KMS-11 (cell line): ENCODE measurements around the gene CASP10.

Experiments
- H2AFZ ChIP-seq: fragments of 200-600 bp; sonication (generic); 2 replicates; pipeline ENCODE4 v1.6.1; 2016; ENCODE audit warnings: antibody characterized with exemption, mixed run types, low read depth
- H3K27ac ChIP-seq: fragments of 200-600 bp; sonication (generic); 2 replicates; pipeline ENCODE4 v1.6.1; 2016; ENCODE audit warnings: mild to moderate bottlenecking, mixed run types
- H3K27me3 ChIP-seq: fragments of 200-600 bp; sonication (generic); 2 replicates; pipeline ENCODE4 v1.6.1; 2017; ENCODE audit warnings: mild to moderate bottlenecking, low read depth, mixed run types, moderate library complexity; ENCODE audit not compliant: insufficient read depth
- H3K36me3 ChIP-seq: fragments of 200-600 bp; sonication (generic); 2 replicates; pipeline ENCODE4 v1.6.1; 2017; ENCODE audit warnings: mild to moderate bottlenecking, mixed run types; ENCODE audit not compliant: insufficient read depth
- H3K4me1 ChIP-seq: fragments of 200-600 bp; sonication (generic); 2 replicates; pipeline ENCODE4 v1.6.1; 2016; ENCODE audit warnings: mild to moderate bottlenecking, low read depth, mixed run types; ENCODE audit not compliant: poor library complexity, severe bottlenecking
- H3K4me2 ChIP-seq: fragments of 200-600 bp; sonication (generic); 2 replicates; pipeline ENCODE4 v1.7.0; 2016; ENCODE audit warnings: mild to moderate bottlenecking, mixed run types
- H3K4me3 ChIP-seq: fragments of 200-600 bp; sonication (generic); IDR thresholded peaks from 2 replicates; pipeline ENCODE4 v1.6.1; 2017; ENCODE audit warnings: low read depth, low read length, mixed read lengths; ENCODE audit not compliant: insufficient read depth
- H3K79me2 ChIP-seq: fragments of 200-600 bp; sonication (generic); 2 replicates; pipeline ENCODE4 v1.6.1; 2016; ENCODE audit warnings: low read depth, mixed run types; ENCODE audit not compliant: insufficient read depth
- H3K9ac ChIP-seq: fragments of 200-600 bp; sonication (generic); 2 replicates; pipeline ENCODE4 v1.6.1; 2016; ENCODE audit warnings: mild to moderate bottlenecking, mixed run types
- H4K20me1 ChIP-seq: fragments of 200-600 bp; sonication (generic); 2 replicates; pipeline ENCODE4 v1.6.1; 2016; ENCODE audit warnings: mild to moderate bottlenecking, mixed run types; ENCODE audit not compliant: insufficient read depth
- TF ChIP-seq, protein P1 (sequence below): fragments of 200-600 bp; sonication (generic); conservative IDR thresholded peaks from 2 replicates; pipeline ENCODE4 v1.6.1; 2017; ENCODE audit warnings: low read depth, mild to moderate bottlenecking, antibody characterized with exemption, low read length, moderate library complexity, mixed read lengths

The CASP10 gene

DNA sequence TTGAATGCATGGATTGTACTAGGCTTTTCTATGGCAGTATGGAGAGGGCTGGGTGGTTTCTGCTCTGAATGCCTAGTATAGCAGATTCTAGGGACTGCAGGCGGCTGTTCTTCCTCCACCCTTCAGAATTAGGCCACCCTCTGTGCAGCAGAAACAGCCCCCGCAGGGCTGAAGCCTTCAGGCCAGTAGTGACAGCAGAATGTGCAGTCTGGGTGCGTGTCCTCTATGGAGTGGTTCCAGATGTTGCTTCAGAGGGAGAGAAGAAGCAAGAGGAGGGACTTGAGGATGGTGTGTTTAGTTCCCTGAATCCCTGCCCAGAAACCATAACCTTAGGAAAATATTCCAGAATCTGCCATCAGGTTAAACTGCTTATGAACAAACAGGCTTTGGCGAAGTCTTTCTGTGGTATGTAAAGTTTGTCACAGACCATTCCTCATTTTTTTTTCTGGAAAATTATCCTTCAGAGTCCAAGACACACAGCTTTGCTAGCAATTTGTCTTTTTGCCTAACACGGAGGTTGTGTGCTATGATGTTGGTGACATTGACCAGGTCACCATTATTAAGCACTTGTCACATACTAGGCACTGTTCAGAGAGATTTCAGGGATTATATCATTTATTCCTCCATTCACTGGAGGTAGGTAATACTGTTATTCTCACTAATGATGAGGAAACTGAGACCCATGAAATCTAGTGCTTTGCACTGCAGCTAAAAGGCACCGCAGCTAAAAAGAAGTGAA lies 21.1 kb downstream of the CASP10 start:
- Histone ChIP-seq H3K9ac (no peak overlapping the region), H3K27me3 (no peaks in the 10 kb centered on the region), H3K4me3 (no peak overlapping the region), H4K20me1 (no peaks in the 10 kb centered on the region), H3K4me2 (no peak overlapping the region), H3K27ac (no peak overlapping the region), H3K79me2 (no peaks in the 10 kb centered on the region), H2AFZ (no peak overlapping the region), H3K4me1 (no peaks in the 10 kb centered on the region), H3K36me3 (no peaks in the 10 kb centered on the region; the same call in 1 of the 2 replicates)
- TF ChIP-seq, protein P1, sequence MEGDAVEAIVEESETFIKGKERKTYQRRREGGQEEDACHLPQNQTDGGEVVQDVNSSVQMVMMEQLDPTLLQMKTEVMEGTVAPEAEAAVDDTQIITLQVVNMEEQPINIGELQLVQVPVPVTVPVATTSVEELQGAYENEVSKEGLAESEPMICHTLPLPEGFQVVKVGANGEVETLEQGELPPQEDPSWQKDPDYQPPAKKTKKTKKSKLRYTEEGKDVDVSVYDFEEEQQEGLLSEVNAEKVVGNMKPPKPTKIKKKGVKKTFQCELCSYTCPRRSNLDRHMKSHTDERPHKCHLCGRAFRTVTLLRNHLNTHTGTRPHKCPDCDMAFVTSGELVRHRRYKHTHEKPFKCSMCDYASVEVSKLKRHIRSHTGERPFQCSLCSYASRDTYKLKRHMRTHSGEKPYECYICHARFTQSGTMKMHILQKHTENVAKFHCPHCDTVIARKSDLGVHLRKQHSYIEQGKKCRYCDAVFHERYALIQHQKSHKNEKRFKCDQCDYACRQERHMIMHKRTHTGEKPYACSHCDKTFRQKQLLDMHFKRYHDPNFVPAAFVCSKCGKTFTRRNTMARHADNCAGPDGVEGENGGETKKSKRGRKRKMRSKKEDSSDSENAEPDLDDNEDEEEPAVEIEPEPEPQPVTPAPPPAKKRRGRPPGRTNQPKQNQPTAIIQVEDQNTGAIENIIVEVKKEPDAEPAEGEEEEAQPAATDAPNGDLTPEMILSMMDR = no peak

DNA sequence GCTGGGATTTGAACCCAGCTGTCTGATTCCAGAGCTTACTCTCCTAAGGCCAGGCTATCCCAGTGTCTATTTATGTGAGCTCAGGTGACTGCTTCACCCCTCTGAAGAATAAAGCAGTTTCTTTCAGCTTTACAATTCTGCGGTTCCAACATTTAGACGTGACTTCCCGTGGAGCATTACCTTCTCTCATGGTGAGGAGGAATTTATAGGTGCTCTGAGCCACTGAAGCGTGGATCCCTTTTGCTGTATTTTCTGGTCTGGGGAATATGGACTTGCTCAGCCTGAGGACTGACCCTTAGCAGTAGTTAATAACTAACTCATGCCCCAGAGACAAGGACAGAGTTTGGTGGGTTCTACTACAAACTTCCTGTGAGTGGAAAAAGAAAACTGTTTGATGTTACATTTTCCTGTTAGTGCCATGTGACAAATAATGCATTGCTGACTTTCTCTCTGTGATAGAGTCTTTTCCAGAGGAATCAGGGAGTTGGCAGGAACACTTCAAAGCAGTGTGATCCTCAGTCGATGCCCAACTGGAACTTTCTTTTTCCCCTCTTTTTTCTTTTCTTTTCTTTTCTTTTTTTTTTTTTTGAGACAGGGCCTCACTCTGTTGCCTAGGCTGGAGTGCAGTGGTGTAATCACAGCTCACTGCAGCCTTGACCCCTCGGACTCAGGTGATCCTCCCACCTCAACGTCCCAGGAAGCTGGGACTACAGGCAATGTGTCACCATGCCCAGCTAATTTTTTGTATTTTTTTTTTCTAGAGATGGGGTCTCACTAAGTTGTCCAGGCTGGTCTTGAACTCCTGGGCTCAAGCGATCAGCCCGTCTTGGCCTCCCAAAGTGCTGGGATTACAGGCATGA lies 21.9 kb downstream of the CASP10 start:
- no peak overlapping the region for H3K9ac ChIP-seq
- no peak overlapping the region for H3K4me2 ChIP-seq
- no peak overlapping the region for H3K27ac ChIP-seq
- H2AFZ ChIP-seq = no peak overlapping the region
- no peaks in the 10 kb centered on the region; the same call in 1 of the 2 replicates for H3K36me3 ChIP-seq
- no peaks in the 10 kb centered on the region for H3K27me3 ChIP-seq
- H3K4me1 ChIP-seq = no peaks in the 10 kb centered on the region
- TF ChIP-seq, protein P1 = no peak
- no peaks in the 10 kb centered on the region for H4K20me1 ChIP-seq
- no peak overlapping the region for H3K4me3 ChIP-seq
- no peaks in the 10 kb centered on the region for H3K79me2 ChIP-seq

DNA sequence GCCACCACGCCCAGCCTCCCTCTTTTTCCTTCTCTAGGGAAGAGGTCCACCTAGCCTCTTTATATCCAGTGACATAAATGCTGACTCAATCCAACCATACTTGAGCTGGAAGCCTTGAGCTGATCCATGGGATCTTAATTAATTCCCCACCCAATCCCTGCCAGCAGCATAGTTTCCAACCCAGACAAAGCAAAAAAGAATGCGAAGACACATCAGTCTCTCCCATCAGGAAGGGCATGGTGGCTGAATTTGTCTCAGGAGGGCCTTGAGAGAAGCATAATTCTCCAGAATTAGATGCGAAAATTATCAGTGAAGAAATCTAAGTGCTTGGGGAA lies 22.5 kb downstream of the CASP10 start:
- H3K27me3 ChIP-seq = no peaks in the 10 kb centered on the region
- no peak overlapping the region for H3K4me3 ChIP-seq
- no peaks in the 10 kb centered on the region for H3K4me1 ChIP-seq
- H3K4me2 ChIP-seq = no peak overlapping the region
- no peak overlapping the region for H3K9ac ChIP-seq
- no peaks in the 10 kb centered on the region for H4K20me1 ChIP-seq
- H3K36me3 ChIP-seq = no peaks in the 10 kb centered on the region; the same call in 1 of the 2 replicates
- H2AFZ ChIP-seq = no peak overlapping the region
- TF ChIP-seq, protein P1 = no peak
- H3K27ac ChIP-seq = no peak overlapping the region
- no peaks in the 10 kb centered on the region for H3K79me2 ChIP-seq

DNA sequence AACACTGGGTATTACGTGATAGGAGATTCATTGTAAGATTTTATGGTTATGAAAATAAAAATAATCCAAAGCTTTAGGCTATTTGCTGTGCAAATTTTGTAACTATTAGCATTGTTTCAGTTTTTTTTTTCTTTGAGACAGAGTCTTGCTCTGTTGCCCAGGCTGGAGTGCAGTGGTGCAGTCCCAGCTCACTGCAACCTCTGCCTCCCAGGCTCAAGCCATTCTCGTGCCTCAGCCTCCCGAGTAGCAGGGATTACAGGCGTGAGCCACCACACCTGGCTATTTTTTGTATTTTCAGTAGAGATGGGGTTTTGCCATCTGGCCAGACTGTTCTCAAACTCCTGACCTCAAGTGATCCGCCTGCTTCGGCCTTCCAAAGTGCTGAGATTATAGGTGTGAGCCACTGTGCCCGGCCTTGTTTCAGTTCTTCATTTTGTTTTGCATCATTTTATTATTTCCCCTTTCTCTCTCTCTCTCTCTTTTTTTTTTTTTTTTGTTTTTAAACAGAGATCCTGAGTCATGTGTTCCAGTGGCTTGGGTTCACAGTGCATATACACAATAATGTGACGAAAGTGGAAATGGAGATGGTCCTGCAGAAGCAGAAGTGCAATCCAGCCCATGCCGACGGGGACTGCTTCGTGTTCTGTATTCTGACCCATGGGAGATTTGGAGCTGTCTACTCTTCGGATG lies 25.8 kb downstream of the CASP10 start:
- Histone ChIP-seq H3K36me3 (no peaks in the 10 kb centered on the region; the same call in 1 of the 2 replicates), H2AFZ (no peak overlapping the region), H3K4me2 (no peak overlapping the region), H3K4me3 (no peak overlapping the region), H3K79me2 (no peaks in the 10 kb centered on the region), H3K27ac (no peak overlapping the region), H3K9ac (no peak overlapping the region), H3K4me1 (no peaks in the 10 kb centered on the region), H3K27me3 (no peaks in the 10 kb centered on the region), H4K20me1 (no peaks in the 10 kb centered on the region)
- TF ChIP-seq, protein P1 = no peak
